GM15510 (cell line): ENCODE measurements around the gene IFRD2.
A peak's percentile ranks its signal among the peaks of the same experiment; 100 is the strongest.

Experiments
- POLR2A ChIP-seq: IDR thresholded peaks from 3 replicates; pipeline ENCODE4 v1.6.1; 2011; ENCODE audit warnings: borderline replicate concordance; ENCODE audit not compliant: insufficient read length; ENCODE audit errors: extremely low read depth

The IFRD2 gene

DNA sequence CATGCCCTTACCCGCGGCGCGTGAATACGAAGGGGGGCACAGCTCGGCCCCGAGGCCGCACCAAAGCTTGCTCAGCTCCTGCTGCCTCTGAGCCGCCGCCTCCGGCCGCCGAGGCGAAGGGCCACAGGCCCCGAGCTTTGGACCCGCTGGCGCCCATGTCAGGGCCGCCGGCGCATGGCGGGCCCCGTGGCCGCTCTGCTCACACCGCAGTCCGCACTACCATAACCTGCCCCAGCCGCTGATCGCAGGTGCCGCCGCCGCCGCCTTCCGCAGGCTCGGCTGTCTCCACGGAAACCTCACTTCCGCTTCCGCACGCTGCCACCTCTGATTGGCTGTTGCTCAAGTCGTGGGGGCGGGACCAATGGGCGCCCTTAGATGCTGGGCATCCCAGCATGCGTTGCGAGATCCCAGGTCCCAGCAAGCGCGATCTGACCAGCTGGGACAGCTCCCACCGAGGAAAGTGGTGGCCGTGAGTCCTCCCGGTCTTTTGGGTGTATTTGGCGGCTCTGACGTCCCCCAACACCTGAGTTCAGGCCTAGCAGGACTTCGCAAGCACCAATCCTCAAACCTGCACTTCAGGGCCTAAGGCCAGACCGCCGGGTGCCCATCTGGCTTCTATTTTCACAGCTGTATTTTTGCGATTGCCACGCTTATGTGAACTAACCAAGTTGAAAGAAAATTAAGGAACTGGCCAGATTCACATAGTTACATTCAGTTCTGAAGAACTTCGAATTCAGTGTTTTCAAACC, 35.9 kb upstream of the IFRD2 start, which contains the start of gene TUSC2:
TUSC2 (minus strand) TSS at position 281 of the 749 bp plus-strand sequence; CDS start at position 157, 124 bp downstream.
- TF ChIP-seq POLR2A: peak; percentile 84

- TF ChIP-seq POLR2A: no peak
Observed at GRCh38 chr3:50327129-50327528, 34.9 kb upstream of the IFRD2 start.

DNA sequence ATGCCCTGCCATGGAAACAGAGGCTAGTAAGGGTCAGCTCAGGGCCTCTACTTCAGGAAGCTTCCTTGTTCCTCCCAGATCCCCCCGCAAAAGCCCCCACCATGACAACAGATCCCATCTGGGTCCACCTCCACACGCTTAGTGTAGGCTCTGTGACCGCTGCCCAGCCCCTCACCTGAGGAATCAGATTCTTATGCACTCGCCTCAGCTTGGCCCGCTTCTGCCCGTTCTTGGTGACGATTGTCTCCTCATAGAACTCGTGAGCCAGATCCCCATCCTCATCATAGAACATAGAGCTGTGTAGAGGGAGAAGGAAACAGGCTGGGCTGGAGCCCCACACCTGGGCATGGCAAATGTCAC, 33.9 kb upstream of the IFRD2 start:
- no peak for TF ChIP-seq POLR2A

GRCh38 chr3:50325497-50326181, 33.4 kb upstream of the IFRD2 start:
- no peak for TF ChIP-seq POLR2A

GRCh38 chr3:50325113-50325480, 32.9 kb upstream of the IFRD2 start:
- TF ChIP-seq POLR2A: no peak

GRCh38 chr3:50324351-50325112, 32.3 kb upstream of the IFRD2 start:
- no peak for TF ChIP-seq POLR2A

GRCh38 chr3:50323614-50324199, 31.5 kb upstream of the IFRD2 start:
- no peak for TF ChIP-seq POLR2A

DNA sequence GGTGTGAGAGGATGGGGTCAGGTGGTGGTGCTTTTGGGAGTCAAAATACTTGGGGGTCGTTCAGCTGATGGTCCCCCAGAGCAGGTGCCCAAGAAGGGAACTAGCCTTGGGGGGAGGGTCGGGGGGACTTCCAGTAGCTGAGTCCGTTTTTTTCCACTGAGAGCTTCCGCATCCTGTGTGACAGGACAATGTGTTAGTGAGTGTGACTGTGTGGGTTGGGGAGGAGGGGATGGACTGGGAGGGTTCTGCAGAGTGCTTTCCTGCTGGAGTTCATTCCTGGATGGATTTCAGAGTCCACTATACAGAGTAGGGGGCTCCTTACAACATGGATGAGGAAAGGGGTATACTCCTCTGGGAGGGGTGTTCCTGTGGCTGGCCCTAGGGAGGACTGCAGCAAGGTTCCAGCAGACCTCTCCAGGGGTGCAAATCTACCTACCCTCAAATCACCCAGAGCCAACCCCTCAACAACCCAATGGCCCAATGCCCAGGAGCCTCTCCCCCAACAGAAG, 30.9 kb upstream of the IFRD2 start:
- TF ChIP-seq POLR2A: no peak

- TF ChIP-seq POLR2A: no peak
Observed at GRCh38 chr3:50322386-50323091, 30.3 kb upstream of the IFRD2 start, which contains the start of gene HYAL2. Gene HYAL2, minus strand, starts transcription at chr3:50322745. Its CDS starts 2,256 bp downstream, at chr3:50320489.

DNA sequence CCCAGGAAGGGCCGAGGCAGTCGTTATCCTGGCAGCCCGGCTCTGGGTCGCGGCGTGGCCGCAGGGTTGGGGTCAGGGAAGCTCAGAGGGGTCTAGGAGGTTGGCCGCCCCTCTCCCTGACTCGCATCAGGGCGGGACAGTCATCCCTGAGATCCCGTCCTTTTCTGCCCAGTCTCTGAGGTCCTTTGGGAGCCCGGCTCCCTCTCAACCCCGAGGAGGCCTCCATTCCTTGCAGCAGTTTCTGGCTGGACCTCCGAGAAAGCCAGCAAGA, 29.8 kb upstream of the IFRD2 start:
- no peak for TF ChIP-seq POLR2A

GRCh38 chr3:50321336-50322114, 29.3 kb upstream of the IFRD2 start:
- TF ChIP-seq POLR2A: peak; percentile 72

- no peak for TF ChIP-seq POLR2A
Observed at GRCh38 chr3:50320853-50321335, 28.7 kb upstream of the IFRD2 start.

- TF ChIP-seq POLR2A: no peak
Observed at GRCh38 chr3:50319894-50320625, 27.8 kb upstream of the IFRD2 start.
